GM12892 (cell line): ENCODE measurements around the gene RHEBL1.

Source experiments
- POLR2A ChIP-seq: IDR thresholded peaks from 2 replicates; pipeline ENCODE4 v1.6.1; 2011; ENCODE audit warnings: low read depth, low read length, control low read depth
- TAF1 ChIP-seq: IDR thresholded peaks from 2 replicates; pipeline ENCODE4 v1.6.1; 2011; ENCODE audit warnings: low read depth, mild to moderate bottlenecking, control low read depth, low read length, borderline replicate concordance

DNA sequence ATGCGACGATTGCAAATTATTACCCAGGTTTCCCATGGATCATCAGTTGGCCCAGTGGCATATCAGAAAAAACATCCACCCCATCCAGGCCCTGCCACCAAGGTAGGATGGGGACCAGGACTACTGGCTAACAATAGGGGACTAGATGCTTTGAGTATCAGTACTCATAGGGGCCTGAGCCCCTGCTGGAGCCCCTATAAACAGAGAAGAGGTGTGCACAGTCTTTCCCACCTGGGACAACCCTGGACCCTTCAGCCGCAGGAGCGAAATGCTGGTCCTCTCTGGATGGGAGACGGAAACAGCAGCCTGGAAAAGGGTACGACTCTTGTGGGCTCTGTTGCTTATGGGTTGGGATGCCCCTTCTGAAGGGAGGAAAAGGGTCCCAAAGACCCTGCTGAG is 19.2 kb upstream of the RHEBL1 start:
- TF ChIP-seq POLR2A (no peak), TAF1 (no peak)
